Panc1 (cell line): ENCODE results near the gene RSPH1. TPM values are rescaled to one million over a fixed set of nuclear protein-coding genes. Genes with fewer than 3 reads are reported as not detected.

Experiments
- ATAC-seq: fragments of 200-7000 bp; cut with Tn5 transposase; 2 replicates; pipeline ENCODE4 v1.9.1; 2020; ENCODE audit warnings: mild to moderate bottlenecking, moderate library complexity
- BruUV-seq: library from RNA; stranded (reverse); fragments of 400-500 nt; replicated peaks from 2 replicates; lab custom pipeline; 2021; lab: Mats Ljungman, UMichigan
- CTCF ChIA-PET: fragments of 300-600 bp; sonication (Branson Sonifier 250); formaldehyde crosslinking; loops from one replicate; lab custom pipeline; 2022; ENCODE audit warnings: antibody characterized with exemption; lab: Charles Lee
- POLR2A ChIA-PET: fragments of 300-600 bp; sonication (Branson Sonifier 250); formaldehyde crosslinking; loops from one replicate; lab custom pipeline; 2022; ENCODE audit warnings: antibody characterized with exemption; lab: Charles Lee
- DNase-seq: peaks from one replicate; pipeline ENCODE4 v3.0.0-alpha.2; 2010; ENCODE audit warnings: low read depth, low spot score
- H3K27ac ChIP-seq: 2 replicates; pipeline ENCODE4 v1.5.1; 2011; ENCODE audit warnings: mild to moderate bottlenecking, low read length, inconsistent platforms
- H3K27me3 ChIP-seq: fragments of 200-500 bp; sonication (Bioruptor generic); 2 replicates; pipeline ENCODE4 v1.6.0; 2014; ENCODE audit warnings: low read length, inconsistent platforms; ENCODE audit not compliant: control insufficient read depth, insufficient read depth
- H3K36me3 ChIP-seq: fragments of 200-500 bp; sonication (Bioruptor generic); 2 replicates; pipeline ENCODE4 v1.5.1; 2014; ENCODE audit warnings: inconsistent platforms, mild to moderate bottlenecking, low read length, moderate library complexity; ENCODE audit not compliant: control insufficient read depth, insufficient read depth
- H3K4me1 ChIP-seq: 2 replicates; pipeline ENCODE4 v1.5.1; 2011; ENCODE audit warnings: inconsistent platforms, mild to moderate bottlenecking, low read length, moderate library complexity; ENCODE audit not compliant: control insufficient read depth, insufficient read depth
- H3K4me3 ChIP-seq, 2 experiments: 2 replicates each; pipeline ENCODE4 v1.5.1; 2011 to 2012; ENCODE audit warnings: low read depth in 2 of 2, low read length in 2 of 2, mild to moderate bottlenecking in 2 of 2, inconsistent platforms in 1 of 2, moderate library complexity in 1 of 2
- H3K9me3 ChIP-seq: fragments of 200-500 bp; sonication (Bioruptor generic); 2 replicates; pipeline ENCODE4 v1.5.1; 2014; ENCODE audit warnings: low read depth, mild to moderate bottlenecking, inconsistent platforms, low read length, moderate library complexity; ENCODE audit not compliant: control insufficient read depth, insufficient read depth
- POLR2AphosphoS5 ChIP-seq: IDR thresholded peaks from 2 replicates; pipeline ENCODE4 v1.6.1; 2012; ENCODE audit warnings: mild to moderate bottlenecking, low read depth, low read length, moderate library complexity
- SIN3A ChIP-seq: IDR thresholded peaks from 2 replicates; pipeline ENCODE4 v1.6.1; 2012; ENCODE audit warnings: low read depth, mild to moderate bottlenecking, low read length, moderate library complexity, borderline replicate concordance; ENCODE audit not compliant: insufficient read depth
- TCF7L2 ChIP-seq: IDR thresholded peaks from 2 replicates; pipeline ENCODE4 v1.6.1; 2011; ENCODE audit warnings: mild to moderate bottlenecking, low read depth, low read length, inconsistent platforms
- in situ Hi-C: cut with HindIII; loops from 2 replicates; pipeline ENCODE4 v1.10.0; 2016; ENCODE audit warnings: low sequenced_read_pairs, low pct_unique_long_range_greater_than_20kb
- intact Hi-C: fragments of 100-400 bp; cut with micrococcal nuclease; formaldehyde crosslinking; loops from one replicate; pipeline ENCODE4 v1.10.0; 2022; ENCODE audit not compliant: unreplicated experiment
- total RNA-seq: library from RNA; stranded (reverse); gene quantifications from one replicate; pipeline ENCODE4 v1.2.1, GENCODE V29; 2021; ENCODE audit not compliant: unreplicated experiment
- TF ChIP-seq, protein P1 (sequence below), 2 experiments: IDR thresholded peaks; 2 replicates each; pipeline ENCODE4 v1.6.1; 2011 to 2012; ENCODE audit warnings: low read depth in 2 of 2, control low read depth in 1 of 2, low read length in 1 of 2, mild to moderate bottlenecking in 1 of 2, moderate library complexity in 1 of 2; ENCODE audit not compliant: insufficient read depth in 1 of 2
- TF ChIP-seq, protein P2 (sequence below): fragments of 450-650 bp; IDR thresholded peaks from 2 replicates; pipeline ENCODE4 v1.5.1; 2017; ENCODE audit warnings: mild to moderate bottlenecking

The RSPH1 gene
- total RNA-seq, 1 experiment from 2014 or later, result 0.46 TPM

DNA sequence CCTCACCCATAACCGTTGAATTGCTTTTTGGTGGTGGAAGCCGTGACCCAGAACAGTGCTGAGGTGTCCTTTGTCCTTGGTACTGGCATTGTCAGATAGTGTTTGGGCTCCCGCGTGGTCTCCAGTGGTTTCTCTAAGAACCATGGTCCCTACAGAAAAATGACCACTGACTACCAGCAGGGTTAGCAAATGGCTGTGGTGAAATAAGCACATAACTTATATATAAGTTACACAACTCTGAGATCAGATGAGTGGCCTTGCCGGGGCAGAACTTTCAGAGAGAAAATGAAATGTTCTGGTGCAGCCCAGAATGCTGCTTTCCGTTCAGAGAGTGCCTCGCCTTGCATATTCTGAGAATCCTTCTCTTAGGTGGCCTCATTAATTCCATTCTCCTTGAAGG is 22.6 kb upstream of the RSPH1 start:
- ChIA-PET CTCF (no interaction called here), POLR2A (no interaction called here)
- in situ Hi-C loops, result no loop called here
- Histone ChIP-seq H3K27ac (no peak overlapping the region), H3K27me3 (no peaks in the 10 kb centered on the region), H3K4me3 (no peak overlapping the region), H3K36me3 (no peaks in the 10 kb centered on the region), H3K4me1 (peaks cover 14% of the 10 kb centered on the region), H3K9me3 (no peaks in the 10 kb centered on the region)
- TF ChIP-seq TCF7L2, result no peak
- TF ChIP-seq POLR2AphosphoS5, result no peak
- TF ChIP-seq, protein P1, sequence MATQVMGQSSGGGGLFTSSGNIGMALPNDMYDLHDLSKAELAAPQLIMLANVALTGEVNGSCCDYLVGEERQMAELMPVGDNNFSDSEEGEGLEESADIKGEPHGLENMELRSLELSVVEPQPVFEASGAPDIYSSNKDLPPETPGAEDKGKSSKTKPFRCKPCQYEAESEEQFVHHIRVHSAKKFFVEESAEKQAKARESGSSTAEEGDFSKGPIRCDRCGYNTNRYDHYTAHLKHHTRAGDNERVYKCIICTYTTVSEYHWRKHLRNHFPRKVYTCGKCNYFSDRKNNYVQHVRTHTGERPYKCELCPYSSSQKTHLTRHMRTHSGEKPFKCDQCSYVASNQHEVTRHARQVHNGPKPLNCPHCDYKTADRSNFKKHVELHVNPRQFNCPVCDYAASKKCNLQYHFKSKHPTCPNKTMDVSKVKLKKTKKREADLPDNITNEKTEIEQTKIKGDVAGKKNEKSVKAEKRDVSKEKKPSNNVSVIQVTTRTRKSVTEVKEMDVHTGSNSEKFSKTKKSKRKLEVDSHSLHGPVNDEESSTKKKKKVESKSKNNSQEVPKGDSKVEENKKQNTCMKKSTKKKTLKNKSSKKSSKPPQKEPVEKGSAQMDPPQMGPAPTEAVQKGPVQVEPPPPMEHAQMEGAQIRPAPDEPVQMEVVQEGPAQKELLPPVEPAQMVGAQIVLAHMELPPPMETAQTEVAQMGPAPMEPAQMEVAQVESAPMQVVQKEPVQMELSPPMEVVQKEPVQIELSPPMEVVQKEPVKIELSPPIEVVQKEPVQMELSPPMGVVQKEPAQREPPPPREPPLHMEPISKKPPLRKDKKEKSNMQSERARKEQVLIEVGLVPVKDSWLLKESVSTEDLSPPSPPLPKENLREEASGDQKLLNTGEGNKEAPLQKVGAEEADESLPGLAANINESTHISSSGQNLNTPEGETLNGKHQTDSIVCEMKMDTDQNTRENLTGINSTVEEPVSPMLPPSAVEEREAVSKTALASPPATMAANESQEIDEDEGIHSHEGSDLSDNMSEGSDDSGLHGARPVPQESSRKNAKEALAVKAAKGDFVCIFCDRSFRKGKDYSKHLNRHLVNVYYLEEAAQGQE (IDR thresholded peaks at IDR 0.05; ENCODE audit: insufficient read depth in 1 of 2, low read depth in 2 of 2, low read length in 1 of 2), result no peak
- no peak for TF ChIP-seq SIN3A
- TF ChIP-seq, protein P2, sequence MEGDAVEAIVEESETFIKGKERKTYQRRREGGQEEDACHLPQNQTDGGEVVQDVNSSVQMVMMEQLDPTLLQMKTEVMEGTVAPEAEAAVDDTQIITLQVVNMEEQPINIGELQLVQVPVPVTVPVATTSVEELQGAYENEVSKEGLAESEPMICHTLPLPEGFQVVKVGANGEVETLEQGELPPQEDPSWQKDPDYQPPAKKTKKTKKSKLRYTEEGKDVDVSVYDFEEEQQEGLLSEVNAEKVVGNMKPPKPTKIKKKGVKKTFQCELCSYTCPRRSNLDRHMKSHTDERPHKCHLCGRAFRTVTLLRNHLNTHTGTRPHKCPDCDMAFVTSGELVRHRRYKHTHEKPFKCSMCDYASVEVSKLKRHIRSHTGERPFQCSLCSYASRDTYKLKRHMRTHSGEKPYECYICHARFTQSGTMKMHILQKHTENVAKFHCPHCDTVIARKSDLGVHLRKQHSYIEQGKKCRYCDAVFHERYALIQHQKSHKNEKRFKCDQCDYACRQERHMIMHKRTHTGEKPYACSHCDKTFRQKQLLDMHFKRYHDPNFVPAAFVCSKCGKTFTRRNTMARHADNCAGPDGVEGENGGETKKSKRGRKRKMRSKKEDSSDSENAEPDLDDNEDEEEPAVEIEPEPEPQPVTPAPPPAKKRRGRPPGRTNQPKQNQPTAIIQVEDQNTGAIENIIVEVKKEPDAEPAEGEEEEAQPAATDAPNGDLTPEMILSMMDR, result no peak
- no peak for ATAC-seq
- DNase-seq, result no peak
- intact Hi-C loops, result no loop called here
- no TSS peak for BruUV-seq

DNA sequence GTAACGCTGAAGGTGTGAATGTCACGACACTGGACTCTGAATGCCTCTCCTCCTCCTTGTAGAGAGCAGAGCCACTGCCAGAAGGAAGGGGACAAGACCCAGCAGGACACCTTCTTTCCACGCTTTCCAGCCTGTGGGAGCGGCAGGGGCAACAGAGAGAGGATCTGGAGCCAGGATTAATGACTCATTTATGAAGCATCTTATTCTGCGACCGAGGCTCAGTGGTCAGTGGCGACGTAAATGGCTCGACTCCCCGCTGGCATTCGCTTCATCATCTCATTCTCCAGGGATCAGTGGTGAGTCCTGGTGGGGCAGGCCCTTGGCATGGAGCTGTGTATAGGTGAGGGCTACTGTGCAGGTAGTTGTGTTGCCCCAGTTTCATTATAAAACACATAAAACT is 22.2 kb upstream of the RSPH1 start:
- no peak overlapping the region for H3K4me3 ChIP-seq
- TF ChIP-seq, protein P2, result no peak
- TF ChIP-seq SIN3A (no peak), TCF7L2 (no peak), POLR2AphosphoS5 (no peak)
- TF ChIP-seq, protein P1 (IDR thresholded peaks at IDR 0.05; ENCODE audit: insufficient read depth in 1 of 2, low read depth in 2 of 2, low read length in 1 of 2), result no peak
- ATAC-seq, result peak; percentile 52
- H3K4me1 ChIP-seq, result peaks cover 14% of the 10 kb centered on the region
- CTCF ChIA-PET, result no interaction called here
- no peaks in the 10 kb centered on the region for H3K27me3 ChIP-seq
- no peaks in the 10 kb centered on the region for H3K36me3 ChIP-seq
- intact Hi-C loops, result no loop called here
- BruUV-seq, result no TSS peak
- no peak for DNase-seq
- no peaks in the 10 kb centered on the region for H3K9me3 ChIP-seq
- no peak overlapping the region for H3K27ac ChIP-seq
- POLR2A ChIA-PET, result no interaction called here
- in situ Hi-C loops, result no loop called here
